Measurements from ENCODE around the gene MAPK6. TPM values are rescaled to one million over a fixed set of nuclear protein-coding genes. Genes with fewer than 3 reads are reported as not detected.

Gene MAPK6
- total RNA-seq, 1 donor from 2014 or later: 98.2 TPM

- Histone ChIP-seq H3K4me2 (ENCODE audit: low read length) (peak overlapping the region; percentile 67), H3K79me2 (ENCODE audit: insufficient read depth, low read length) (no peaks in the 10 kb centered on the region), H3K9me3 (ENCODE audit: insufficient read depth, low read depth, low read length) (no peaks in the 10 kb centered on the region), H4K20me1 (ENCODE audit: insufficient read depth, low read length) (no peaks in the 10 kb centered on the region), H3K27ac (ENCODE audit: low read depth, low read length) (no peak overlapping the region), H3K9ac (ENCODE audit: low read length) (peak overlapping the region; percentile 8), H3K36me3 (ENCODE audit: insufficient read depth, low read length) (no peaks in the 10 kb centered on the region), H3K27me3 (ENCODE audit: insufficient read depth, low read length) (no peaks in the 10 kb centered on the region), H3K4me1 (ENCODE audit: insufficient read depth, low read length) (peaks cover 18% of the 10 kb centered on the region), H3K4me3 (ENCODE audit: insufficient read depth, low read depth, low read length) (no peak overlapping the region), H2AFZ (ENCODE audit: low read depth, low read length) (no peak overlapping the region)
- no peak for TF ChIP-seq CTCF (IDR thresholded peaks at IDR 0.05; ENCODE audit: insufficient read depth, low read depth, low read length)
- no peak for TF ChIP-seq EZH2 (IDR thresholded peaks at IDR 0.05; ENCODE audit: insufficient read depth, low read length)
- Mint-ChIP-seq H3K27me3 (ENCODE audit: low read depth, unreplicated experiment) (no peaks in the 10 kb centered on the region), H3K27ac (ENCODE audit: unreplicated experiment) (no peak overlapping the region), H3K4me1 (ENCODE audit: low read depth, unreplicated experiment) (peaks cover 21% of the 10 kb centered on the region), H3K4me3 (ENCODE audit: unreplicated experiment) (no peak overlapping the region), H3K36me3 (ENCODE audit: low read depth, unreplicated experiment) (no peaks in the 10 kb centered on the region), H3K9me3 (ENCODE audit: unreplicated experiment) (no peaks in the 10 kb centered on the region)
- peak; percentile 90 for DNase-seq (ENCODE audit: low read depth)
- no peak for FAIRE-seq
Observed at GRCh38 chr15:52010633-52011595, 8.1 kb upstream of the MAPK6 start.

- no peaks in the 10 kb centered on the region for H3K9me3 Mint-ChIP-seq (ENCODE audit: unreplicated experiment)
- no peak overlapping the region for H3K27ac ChIP-seq (ENCODE audit: low read depth, low read length)
- H4K20me1 ChIP-seq (ENCODE audit: insufficient read depth, low read length): no peaks in the 10 kb centered on the region
- TF ChIP-seq CTCF (IDR thresholded peaks at IDR 0.05; ENCODE audit: insufficient read depth, low read depth, low read length) (no peak), EZH2 (IDR thresholded peaks at IDR 0.05; ENCODE audit: insufficient read depth, low read length) (no peak)
- H3K36me3 ChIP-seq (ENCODE audit: insufficient read depth, low read length): no peaks in the 10 kb centered on the region
- H2AFZ ChIP-seq (ENCODE audit: low read depth, low read length): no peak overlapping the region
- H3K9me3 ChIP-seq (ENCODE audit: insufficient read depth, low read depth, low read length): no peaks in the 10 kb centered on the region
- no peak overlapping the region for H3K4me2 ChIP-seq (ENCODE audit: low read length)
- FAIRE-seq (no peak), DNase-seq (ENCODE audit: low read depth) (peak; percentile 33)
- H3K79me2 ChIP-seq (ENCODE audit: insufficient read depth, low read length): no peaks in the 10 kb centered on the region
- H3K36me3 Mint-ChIP-seq (ENCODE audit: low read depth, unreplicated experiment): no peaks in the 10 kb centered on the region
- H3K4me1 Mint-ChIP-seq (ENCODE audit: low read depth, unreplicated experiment): peaks cover 13% of the 10 kb centered on the region
- no peaks in the 10 kb centered on the region for H3K27me3 Mint-ChIP-seq (ENCODE audit: low read depth, unreplicated experiment)
- no peak overlapping the region for H3K9ac ChIP-seq (ENCODE audit: low read length)
- peaks cover 14% of the 10 kb centered on the region for H3K4me1 ChIP-seq (ENCODE audit: insufficient read depth, low read length)
- no peak overlapping the region for H3K4me3 ChIP-seq (ENCODE audit: insufficient read depth, low read depth, low read length)
- H3K27ac Mint-ChIP-seq (ENCODE audit: unreplicated experiment): no peak overlapping the region
- no peak overlapping the region for H3K4me3 Mint-ChIP-seq (ENCODE audit: unreplicated experiment)
- H3K27me3 ChIP-seq (ENCODE audit: insufficient read depth, low read length): no peaks in the 10 kb centered on the region
Observed at GRCh38 chr15:52011711-52012144, 7.3 kb upstream of the MAPK6 start.

- H3K4me1 Mint-ChIP-seq (ENCODE audit: low read depth, unreplicated experiment): peaks cover 10% of the 10 kb centered on the region
- H2AFZ ChIP-seq (ENCODE audit: low read depth, low read length): no peak overlapping the region
- H4K20me1 ChIP-seq (ENCODE audit: insufficient read depth, low read length): no peaks in the 10 kb centered on the region
- no peaks in the 10 kb centered on the region for H3K9me3 Mint-ChIP-seq (ENCODE audit: unreplicated experiment)
- H3K27me3 ChIP-seq (ENCODE audit: insufficient read depth, low read length): no peaks in the 10 kb centered on the region
- no peak for DNase-seq (ENCODE audit: low read depth)
- no peak overlapping the region for H3K9ac ChIP-seq (ENCODE audit: low read length)
- peaks cover 9% of the 10 kb centered on the region for H3K4me1 ChIP-seq (ENCODE audit: insufficient read depth, low read length)
- no peaks in the 10 kb centered on the region for H3K27me3 Mint-ChIP-seq (ENCODE audit: low read depth, unreplicated experiment)
- no peaks in the 10 kb centered on the region for H3K9me3 ChIP-seq (ENCODE audit: insufficient read depth, low read depth, low read length)
- no peak overlapping the region for H3K27ac ChIP-seq (ENCODE audit: low read depth, low read length)
- H3K4me3 Mint-ChIP-seq (ENCODE audit: unreplicated experiment): no peak overlapping the region
- no peaks in the 10 kb centered on the region for H3K79me2 ChIP-seq (ENCODE audit: insufficient read depth, low read length)
- H3K4me2 ChIP-seq (ENCODE audit: low read length): no peak overlapping the region
- H3K27ac Mint-ChIP-seq (ENCODE audit: unreplicated experiment): no peak overlapping the region
- no peaks in the 10 kb centered on the region for H3K36me3 Mint-ChIP-seq (ENCODE audit: low read depth, unreplicated experiment)
- TF ChIP-seq CTCF (IDR thresholded peaks at IDR 0.05; ENCODE audit: insufficient read depth, low read depth, low read length) (no peak), EZH2 (IDR thresholded peaks at IDR 0.05; ENCODE audit: insufficient read depth, low read length) (no peak)
- H3K36me3 ChIP-seq (ENCODE audit: insufficient read depth, low read length): no peaks in the 10 kb centered on the region
- no peak overlapping the region for H3K4me3 ChIP-seq (ENCODE audit: insufficient read depth, low read depth, low read length)
- no peak for FAIRE-seq
Observed at GRCh38 chr15:52012210-52012609, 6.8 kb upstream of the MAPK6 start.
